ENCODE measurements around the gene ADAM12.

Gene ADAM12

GRCh38 chr10:126111516-126111915 lies 276.8 kb downstream of the ADAM12 start:
- no peak for DNase-seq

- DNase-seq: no peak
These were observed 277.6 kb downstream of the ADAM12 start for GRCh38 chr10:126110489-126111180.

GRCh38 chr10:126109893-126110292 lies 278.4 kb downstream of the ADAM12 start:
- DNase-seq: no peak

- no peak for DNase-seq
These were observed 279.6 kb downstream of the ADAM12 start for GRCh38 chr10:126108693-126109092.

GRCh38 chr10:126104767-126105166 lies 283.5 kb downstream of the ADAM12 start:
- no peak for DNase-seq

GRCh38 chr10:126102636-126103035 lies 285.6 kb downstream of the ADAM12 start:
- DNase-seq: no peak

GRCh38 chr10:126101736-126102135 lies 286.5 kb downstream of the ADAM12 start:
- DNase-seq: no peak

GRCh38 chr10:126101325-126101724 lies 287.0 kb downstream of the ADAM12 start:
- DNase-seq: no peak

- no peak for DNase-seq
These were observed 288.9 kb downstream of the ADAM12 start for GRCh38 chr10:126099366-126099765.

GRCh38 chr10:126098226-126098581 lies 290.1 kb downstream of the ADAM12 start:
- DNase-seq: no peak

- DNase-seq: no peak
These were observed 290.6 kb downstream of the ADAM12 start for GRCh38 chr10:126097558-126098225.

- no peak for DNase-seq
These were observed 293.7 kb downstream of the ADAM12 start for GRCh38 chr10:126094537-126094936.

GRCh38 chr10:126092366-126093215 lies 295.7 kb downstream of the ADAM12 start:
- no peak for DNase-seq

GRCh38 chr10:126090911-126091728 lies 297.2 kb downstream of the ADAM12 start:
- DNase-seq: no peak

GRCh38 chr10:126090443-126090842 lies 297.8 kb downstream of the ADAM12 start:
- DNase-seq: no peak

GRCh38 chr10:126087796-126088505 lies 300.3 kb downstream of the ADAM12 start:
- no peak for DNase-seq

GRCh38 chr10:126087153-126087680 lies 301.1 kb downstream of the ADAM12 start:
- no peak for DNase-seq

- DNase-seq: no peak
These were observed 302.5 kb downstream of the ADAM12 start for GRCh38 chr10:126085806-126086205.

- DNase-seq: no peak
These were observed 303.9 kb downstream of the ADAM12 start for GRCh38 chr10:126084369-126084768.

GRCh38 chr10:126083009-126083408 lies 305.3 kb downstream of the ADAM12 start:
- DNase-seq: no peak

GRCh38 chr10:126081841-126082466 lies 306.3 kb downstream of the ADAM12 start:
- DNase-seq: no peak
